Sigmoid colon (tissue), 7 donors: Measurements from ENCODE around the gene UQCC5. TPM values are rescaled to one million over a fixed set of nuclear protein-coding genes. Genes with fewer than 3 reads are reported as not detected.

Experiments
- DNase-seq: peaks from one replicate; pipeline ENCODE4 v3.0.0-alpha.2; 2019
- H3K27ac ChIP-seq, 4 donors: fragments of 200-600 bp; sonication (generic); one replicate each; pipeline ENCODE4 v1.5.1; 2016 to 2019; ENCODE audit warnings: mild to moderate bottlenecking in 1 of 4
- H3K27me3 ChIP-seq, 3 donors: fragments of 200-600 bp; sonication (generic); one replicate each; pipeline ENCODE4 v1.5.1; 2019; ENCODE audit warnings: mild to moderate bottlenecking in 1 of 3
- H3K36me3 ChIP-seq, 4 donors: fragments of 200-600 bp; sonication (generic); one replicate each; pipeline ENCODE4 v1.5.1; 2016 to 2019
- H3K4me1 ChIP-seq, 4 donors: fragments of 200-600 bp; sonication (generic); one replicate each; pipeline ENCODE4 v1.5.1; 2017 to 2019
- H3K4me3 ChIP-seq, 4 donors: fragments of 200-600 bp; sonication (generic); one replicate each; pipeline ENCODE4 v1.5.1; 2017 to 2019; ENCODE audit warnings: mild to moderate bottlenecking in 2 of 4, moderate library complexity in 1 of 4
- H3K9me3 ChIP-seq, 4 donors: fragments of 200-600 bp in 3 of 4; sonication (generic) in 3 of 4; one replicate each; pipeline versions ENCODE4 v1.5.1 to v1.6.1; 2013 to 2019
- CTCF ChIP-seq, 4 experiments: fragments of 450-650 bp in 3 of 4; fragments of 200-600 bp in 1 of 4; IDR thresholded peaks; one replicate each; pipeline ENCODE4 v1.5.1; 2016 to 2019; ENCODE audit warnings: antibody characterized with exemption in 4 of 4, mild to moderate bottlenecking in 3 of 4, moderate library complexity in 2 of 4
- EP300 ChIP-seq, 4 donors: sonication (generic); formaldehyde crosslinking; IDR thresholded peaks; one replicate each; pipeline ENCODE4 v1.6.1; 2017; ENCODE audit warnings: antibody characterized with exemption in 4 of 4
- POLR2A ChIP-seq, 2 donors: fragments of 450-650 bp; IDR thresholded peaks; one replicate each; pipeline ENCODE4 v1.6.1; 2016; ENCODE audit warnings: antibody characterized with exemption in 2 of 2, mild to moderate bottlenecking in 2 of 2, moderate library complexity in 2 of 2
- POLR2AphosphoS5 ChIP-seq, 4 donors: sonication (generic); formaldehyde crosslinking; IDR thresholded peaks; one replicate each; pipeline ENCODE4 v1.6.1; 2017; ENCODE audit warnings: antibody characterized with exemption in 4 of 4
- WGBS, 2 donors: extraction: QIAGEN DNeasy Blood & Tissue Kit; methylation state at CpG; one replicate each; pipeline ENCODE4 v1.1.7; 2013; 5-methylcytosine and 5-hydroxymethylcytosine counted together
- intact Hi-C: fragments of 100-400 bp; cut with DNase I; formaldehyde crosslinking; loops from one replicate; pipeline ENCODE4 v1.15.1; 2023
- polyA plus RNA-seq, 3 donors: library from polyadenylated mRNA; stranded (reverse); fragments of 200-250 nt; gene quantifications; one replicate each; pipeline ENCODE4 v1.2.3, GENCODE V29; 2013
- total RNA-seq, 4 donors: library from RNA; depleted of rRNA; stranded (reverse); fragments of >200 nt; gene quantifications; one replicate each; pipeline ENCODE4 v1.1.0, GENCODE V29; 2016
- donor health status: healthy with polysubstance abuse.
- donor health status: Bipolar disorder and iron deficiency.
- donor health status: healthy.

The UQCC5 gene
- total and polyA plus RNA-seq, 7 donors, result 0.54 to 15.6 (median 2.9) TPM

GRCh38 chr3:52512727-52513126 is 23.7 kb upstream of the UQCC5 start:
- TF ChIP-seq POLR2AphosphoS5 (IDR thresholded peaks at IDR 0.05) (no peak), POLR2A (IDR thresholded peaks at IDR 0.05) (no peak), EP300 (IDR thresholded peaks at IDR 0.05) (no peak), CTCF (IDR thresholded peaks at IDR 0.05) (no peak)
- no peak overlapping the region for H3K4me3 ChIP-seq
- no peaks in the 10 kb centered on the region for H3K9me3 ChIP-seq
- no peaks in the 10 kb centered on the region for H3K4me1 ChIP-seq
- 71 to 79% methylated on average over 17 of the region's 17 CpGs for WGBS, 2 donors
- intact Hi-C loops, result no loop called here
- H3K36me3 ChIP-seq, result no peaks in the 10 kb centered on the region
- no peak overlapping the region for H3K27ac ChIP-seq
- H3K27me3 ChIP-seq, result no peaks in the 10 kb centered on the region
- DNase-seq, result no peak

DNA sequence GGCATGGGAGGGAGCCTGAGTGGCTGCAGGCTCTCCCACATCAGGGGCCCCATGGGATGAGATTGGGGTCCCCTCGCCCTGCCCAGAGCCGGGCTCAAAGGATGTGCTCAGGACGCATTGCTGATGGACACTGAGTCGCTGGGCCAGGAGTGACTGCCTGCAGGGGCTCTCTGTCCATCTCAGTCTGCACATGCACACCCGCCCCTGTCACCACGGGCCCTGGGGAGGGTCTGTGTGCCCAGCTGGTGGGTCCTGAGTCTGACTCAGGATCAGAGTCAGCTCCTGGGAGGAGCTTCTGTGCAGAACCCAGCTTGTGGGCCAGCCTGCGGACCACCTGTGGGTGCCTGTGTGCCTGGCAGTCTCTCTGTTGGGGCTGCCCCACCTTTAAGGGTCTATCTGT is 23.1 kb upstream of the UQCC5 start:
- Histone ChIP-seq H3K27ac (no peak overlapping the region), H3K9me3 (no peaks in the 10 kb centered on the region), H3K4me3 (no peak overlapping the region), H3K27me3 (no peaks in the 10 kb centered on the region), H3K36me3 (no peaks in the 10 kb centered on the region), H3K4me1 (peaks cover 0 to 3% (median 0%) of the 10 kb centered on the region in 4 donors)
- TF ChIP-seq CTCF (IDR thresholded peaks at IDR 0.05) (no peak), POLR2A (IDR thresholded peaks at IDR 0.05) (no peak), POLR2AphosphoS5 (IDR thresholded peaks at IDR 0.05) (no peak), EP300 (IDR thresholded peaks at IDR 0.05) (no peak)
- DNase-seq, result no peak
- intact Hi-C loops, result no loop called here
- 89 to 92% methylated on average over 7 of the region's 7 CpGs for whole genome bisulfite sequencing, 2 donors

DNA sequence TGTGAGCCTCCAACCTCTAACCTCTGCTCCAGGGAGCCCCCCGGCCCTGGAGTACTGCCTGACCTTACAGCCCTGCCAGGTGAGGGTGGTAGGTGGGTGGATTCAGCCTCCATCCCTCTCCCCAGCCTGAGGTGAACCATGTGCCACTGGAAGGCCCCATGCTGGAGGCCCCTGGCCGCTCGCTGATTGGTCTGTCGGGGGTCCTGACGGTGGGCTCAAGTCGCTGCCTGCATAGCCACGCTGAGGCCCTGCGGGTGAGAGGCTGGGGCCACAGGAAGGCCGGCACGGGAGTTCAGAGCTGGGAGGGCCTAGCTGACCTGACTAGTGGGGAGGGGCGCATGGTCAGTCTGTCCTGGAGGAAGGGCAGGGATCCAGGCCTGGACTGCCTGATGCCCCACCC is 21.8 kb upstream of the UQCC5 start:
- 82 to 89% methylated on average over 11 of the region's 11 CpGs for WGBS, 2 donors
- TF ChIP-seq POLR2A (IDR thresholded peaks at IDR 0.05), result no peak
- no peak for TF ChIP-seq CTCF (IDR thresholded peaks at IDR 0.05)
- TF ChIP-seq EP300 (IDR thresholded peaks at IDR 0.05), result no peak
- no peak for TF ChIP-seq POLR2AphosphoS5 (IDR thresholded peaks at IDR 0.05)
- no peaks in the 10 kb centered on the region for H3K9me3 ChIP-seq
- peaks cover 0 to 12% (median 3%) of the 10 kb centered on the region in 4 donors for H3K4me1 ChIP-seq
- H3K36me3 ChIP-seq, result no peaks in the 10 kb centered on the region
- H3K27ac ChIP-seq, result no peak overlapping the region
- no peak overlapping the region for H3K4me3 ChIP-seq
- H3K27me3 ChIP-seq, result no peaks in the 10 kb centered on the region
- intact Hi-C loops, result no loop called here
- DNase-seq, result no peak

GRCh38 chr3:52515192-52515591 is 21.2 kb upstream of the UQCC5 start:
- WGBS, 2 donors, result 47 to 65% methylated on average over 6 of the region's 6 CpGs
- no peaks in the 10 kb centered on the region for H3K36me3 ChIP-seq

DNA sequence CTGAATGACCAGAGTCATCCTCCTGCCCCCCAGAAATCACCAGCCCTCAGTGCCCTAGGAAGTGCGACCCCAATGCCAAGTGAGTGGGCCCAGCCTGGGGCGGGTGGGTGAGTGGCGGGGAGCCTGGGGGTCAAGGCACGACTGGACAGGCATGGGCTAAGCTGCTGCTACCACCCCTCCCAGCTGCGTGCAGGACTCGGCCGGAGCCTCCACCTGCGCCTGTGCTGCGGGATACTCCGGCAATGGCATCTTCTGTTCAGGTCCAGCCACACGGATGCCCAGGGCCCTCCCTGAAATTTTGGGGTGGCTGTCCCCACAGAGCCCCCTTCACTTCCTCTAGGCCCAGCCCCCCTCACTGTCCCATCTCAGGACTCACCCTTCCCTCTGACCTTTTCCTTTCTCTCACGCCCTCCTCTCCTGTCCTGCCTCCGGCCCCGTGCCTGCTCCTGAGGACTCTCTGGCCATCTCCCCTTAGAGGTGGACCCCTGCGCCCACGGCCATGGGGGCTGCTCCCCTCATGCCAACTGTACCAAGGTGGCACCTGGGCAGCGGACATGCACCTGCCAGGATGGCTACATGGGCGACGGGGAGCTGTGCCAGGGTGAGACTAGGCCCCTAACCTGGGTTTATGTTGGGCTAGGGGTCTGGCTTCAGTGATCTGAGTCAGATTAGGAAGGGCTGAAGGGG is 19.8 kb upstream of the UQCC5 start:
- no peak overlapping the region for H3K27ac ChIP-seq
- TF ChIP-seq EP300 (IDR thresholded peaks at IDR 0.05), result no peak
- TF ChIP-seq POLR2AphosphoS5 (IDR thresholded peaks at IDR 0.05), result no peak
- no peak for TF ChIP-seq CTCF (IDR thresholded peaks at IDR 0.05)
- no peak for TF ChIP-seq POLR2A (IDR thresholded peaks at IDR 0.05)
- H3K4me3 ChIP-seq, result no peak overlapping the region
- no peaks in the 10 kb centered on the region for H3K36me3 ChIP-seq
- no peaks in the 10 kb centered on the region for H3K27me3 ChIP-seq
- no peak for DNase-seq
- peaks cover 0 to 12% (median 3%) of the 10 kb centered on the region in 4 donors for H3K4me1 ChIP-seq
- 92 to 95% methylated on average over 19 of the region's 19 CpGs for WGBS, 2 donors
- intact Hi-C loops, result no loop called here
- H3K9me3 ChIP-seq, result no peaks in the 10 kb centered on the region

More at GRCh38 chr3:52515192-52515591, 21.2 kb upstream of the UQCC5 start:
- no peaks in the 10 kb centered on the region for H3K9me3 ChIP-seq
- H3K4me1 ChIP-seq, result peaks cover 0 to 12% (median 3%) of the 10 kb centered on the region in 4 donors
- no peak for TF ChIP-seq POLR2AphosphoS5 (IDR thresholded peaks at IDR 0.05)
- no peak overlapping the region for H3K27ac ChIP-seq
- DNase-seq, result no peak
- intact Hi-C loops, result no loop called here
- no peaks in the 10 kb centered on the region for H3K27me3 ChIP-seq
- no peak overlapping the region for H3K4me3 ChIP-seq
